Left hindlimb (tissue), 1 donor: ENCODE results near the gene ARHGAP31.

Experiments
- DNase-seq: peaks from one replicate; pipeline ENCODE4 v3.0.0-alpha.2; 2018

ARHGAP31 gene

DNA sequence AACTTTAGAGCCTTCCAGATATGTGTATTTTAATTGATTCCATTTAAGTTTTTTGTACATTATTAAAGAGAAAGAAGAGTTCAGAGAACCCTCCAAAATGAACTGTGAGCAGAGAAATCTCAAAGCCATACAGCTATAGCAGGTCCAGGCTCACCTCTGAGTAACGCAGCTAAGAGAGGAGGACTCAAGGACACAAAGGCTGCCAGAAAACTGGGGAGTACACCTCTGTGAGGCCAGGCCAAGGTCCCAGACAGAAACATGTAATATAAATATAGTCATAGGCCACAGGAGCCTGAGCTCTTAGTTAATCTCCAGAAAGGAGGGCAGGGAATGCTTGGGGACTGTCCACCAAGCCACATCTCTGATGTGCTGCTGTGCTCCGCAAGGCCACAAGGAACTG, 102.7 kb downstream of the ARHGAP31 start:
- no peak for DNase-seq

GRCh38 chr3:119400466-119400865, 106.3 kb downstream of the ARHGAP31 start:
- no peak for DNase-seq

- DNase-seq: no peak
These were observed 106.9 kb downstream of the ARHGAP31 start for GRCh38 chr3:119401069-119401468.

GRCh38 chr3:119401503-119402440, 107.6 kb downstream of the ARHGAP31 start:
- DNase-seq: no peak

- DNase-seq: no peak
These were observed 108.6 kb downstream of the ARHGAP31 start for GRCh38 chr3:119402791-119403190.

DNA sequence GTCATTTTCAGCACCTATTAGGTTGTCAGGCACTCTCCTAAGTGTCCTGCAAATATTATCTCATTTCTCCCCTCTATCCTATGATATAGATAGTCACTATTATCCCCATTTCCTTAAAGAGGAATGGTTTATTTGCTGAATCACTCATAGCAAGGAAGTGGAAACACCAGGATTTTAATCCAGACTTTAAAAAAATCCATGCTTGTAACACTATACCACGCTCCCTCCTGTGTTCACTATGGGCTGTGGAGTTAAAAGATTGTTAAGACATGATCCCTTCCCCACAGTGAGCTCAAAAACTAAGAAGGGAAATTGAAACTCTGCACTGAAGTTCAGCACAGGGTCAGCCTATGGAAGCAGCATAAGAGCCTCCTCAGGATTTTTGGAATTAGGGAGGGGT, 109.0 kb downstream of the ARHGAP31 start:
- DNase-seq: no peak

DNA sequence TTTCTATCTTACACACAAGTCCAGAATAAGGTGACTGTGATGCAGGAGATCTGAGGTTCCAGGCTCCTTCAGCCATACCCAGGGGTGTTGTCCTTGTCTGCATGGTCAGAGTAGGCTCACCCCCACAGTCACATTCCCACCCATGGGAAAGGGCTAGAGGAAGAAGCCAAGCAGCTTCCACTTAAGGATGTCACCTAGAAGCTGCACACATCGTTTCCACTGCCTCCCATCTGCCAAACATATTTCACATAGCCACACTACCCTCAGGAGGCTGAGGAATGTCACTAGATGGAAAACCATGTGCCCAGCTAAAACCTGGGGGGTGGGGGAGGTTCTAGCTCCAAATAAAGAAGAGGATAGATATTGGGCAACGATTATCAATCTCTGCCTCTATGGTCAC, 111.1 kb downstream of the ARHGAP31 start:
- DNase-seq: no peak

- no peak for DNase-seq
These were observed 114.2 kb downstream of the ARHGAP31 start for GRCh38 chr3:119408243-119408950.

DNA sequence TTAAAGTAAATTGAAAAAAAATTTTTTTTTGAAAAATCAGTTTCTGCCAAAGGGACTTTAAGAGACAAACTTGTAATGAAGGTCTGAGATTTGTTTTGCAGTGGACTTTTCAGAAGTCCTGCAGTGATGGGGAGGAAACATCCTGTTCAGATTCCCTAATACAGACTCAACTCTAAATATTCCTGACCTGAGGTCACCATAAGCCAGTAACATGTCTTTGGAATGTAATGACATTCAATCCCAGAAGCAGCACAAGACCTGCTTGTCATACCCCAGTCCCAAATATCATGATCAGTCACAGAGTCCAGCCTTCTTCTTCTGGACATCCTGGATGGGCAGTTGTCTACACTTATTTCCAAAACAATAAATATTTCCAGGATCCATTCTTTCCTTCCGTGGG, 115.7 kb downstream of the ARHGAP31 start:
- DNase-seq: no peak

- no peak for DNase-seq
These were observed 119.6 kb downstream of the ARHGAP31 start for GRCh38 chr3:119413603-119414280.

DNA sequence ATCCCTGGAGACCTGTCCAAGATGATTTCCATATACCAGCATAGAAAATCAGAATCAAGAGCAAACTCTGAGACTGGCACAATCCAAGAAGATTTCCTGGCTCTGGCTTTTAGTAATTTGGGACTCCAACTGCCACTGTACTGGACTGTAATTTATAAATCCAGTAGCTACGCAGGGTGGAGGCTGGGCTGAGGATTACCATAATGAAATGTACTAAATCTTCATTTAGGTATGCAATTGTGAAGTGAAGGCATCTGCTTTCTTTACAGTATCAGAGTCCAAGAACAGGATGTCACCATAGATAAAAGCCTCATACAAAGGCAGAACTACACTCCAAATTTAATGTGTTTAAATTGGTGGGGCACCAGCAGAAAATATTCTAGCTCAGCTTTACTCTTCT, 122.7 kb downstream of the ARHGAP31 start:
- no peak for DNase-seq

DNA sequence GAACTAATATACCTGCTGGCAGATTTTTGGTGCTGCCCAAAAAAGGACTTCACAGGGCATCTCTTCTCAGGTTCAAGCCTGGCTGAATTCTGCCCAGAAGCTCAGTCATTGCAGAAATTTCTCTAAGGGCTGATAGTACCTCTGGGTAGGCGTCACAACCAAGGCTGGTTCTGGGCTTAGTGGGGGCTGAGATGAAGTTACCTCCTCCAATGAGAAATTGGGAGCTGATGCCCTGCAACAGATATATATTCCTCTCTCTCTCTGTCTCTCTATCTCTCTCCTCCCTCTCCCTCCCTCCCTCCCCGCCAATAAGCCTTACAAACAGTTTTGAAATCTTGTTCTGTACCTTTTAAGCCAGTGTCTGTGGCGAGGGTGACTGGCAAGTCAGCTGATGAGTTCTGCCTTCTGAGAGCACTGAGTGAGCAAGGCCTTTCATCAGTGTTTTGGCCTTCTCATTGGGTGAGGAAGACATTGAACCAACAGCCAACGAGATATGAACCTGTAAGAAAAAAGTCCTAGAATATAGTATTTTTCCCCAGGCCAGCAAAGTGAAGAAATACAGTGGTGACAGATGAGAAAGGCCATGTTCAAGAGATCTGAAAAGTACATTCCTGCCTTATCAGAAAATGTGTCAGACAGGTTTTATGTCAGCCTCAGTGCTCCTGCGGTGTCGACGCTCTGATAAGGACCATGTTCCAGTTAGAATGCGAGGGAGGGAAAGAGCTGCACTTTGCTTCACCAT, 123.8 kb downstream of the ARHGAP31 start:
- no peak for DNase-seq

DNA sequence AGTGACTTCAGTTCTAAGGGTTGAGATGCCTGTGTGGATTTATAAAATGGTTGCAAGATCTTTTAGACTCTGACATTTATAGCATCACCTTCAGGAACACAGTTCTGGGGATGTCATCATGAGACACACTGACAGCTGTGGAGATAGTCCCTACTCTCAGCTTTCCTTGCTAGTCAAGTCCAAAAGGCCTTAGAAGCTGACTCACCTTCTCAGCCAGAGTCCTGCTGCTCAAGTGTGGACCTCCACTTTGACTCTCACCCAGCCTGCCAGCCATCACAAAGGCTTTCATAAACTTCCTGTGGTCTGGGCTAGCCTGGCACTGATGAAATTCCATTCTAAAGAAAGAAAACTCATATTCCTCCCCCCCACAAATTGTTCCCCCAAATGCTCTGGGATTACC, 124.5 kb downstream of the ARHGAP31 start:
- no peak for DNase-seq

- DNase-seq: no peak
These were observed 126.0 kb downstream of the ARHGAP31 start for GRCh38 chr3:119420196-119420595.

DNA sequence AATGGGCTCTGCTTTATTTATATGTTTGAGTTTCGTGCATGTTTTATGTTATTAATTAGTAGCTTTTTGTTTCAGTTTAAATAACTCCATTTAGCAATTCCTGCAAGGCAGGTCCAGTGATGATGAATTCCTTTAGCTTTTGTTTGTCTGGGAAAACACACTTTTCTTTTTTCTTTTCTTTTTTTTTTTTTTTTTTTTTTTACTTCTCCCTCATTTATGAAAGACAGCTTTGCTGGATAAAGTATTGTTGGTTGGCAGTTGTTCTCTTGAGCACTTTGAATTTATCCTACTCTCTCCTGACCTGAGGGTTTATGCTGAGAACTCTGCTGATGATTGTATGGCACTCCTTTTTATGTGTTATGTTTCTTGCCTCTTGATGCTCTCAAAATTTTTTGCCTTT, 133.5 kb downstream of the ARHGAP31 start:
- DNase-seq: no peak

GRCh38 chr3:119428538-119428937, 134.4 kb downstream of the ARHGAP31 start:
- DNase-seq: no peak

DNA sequence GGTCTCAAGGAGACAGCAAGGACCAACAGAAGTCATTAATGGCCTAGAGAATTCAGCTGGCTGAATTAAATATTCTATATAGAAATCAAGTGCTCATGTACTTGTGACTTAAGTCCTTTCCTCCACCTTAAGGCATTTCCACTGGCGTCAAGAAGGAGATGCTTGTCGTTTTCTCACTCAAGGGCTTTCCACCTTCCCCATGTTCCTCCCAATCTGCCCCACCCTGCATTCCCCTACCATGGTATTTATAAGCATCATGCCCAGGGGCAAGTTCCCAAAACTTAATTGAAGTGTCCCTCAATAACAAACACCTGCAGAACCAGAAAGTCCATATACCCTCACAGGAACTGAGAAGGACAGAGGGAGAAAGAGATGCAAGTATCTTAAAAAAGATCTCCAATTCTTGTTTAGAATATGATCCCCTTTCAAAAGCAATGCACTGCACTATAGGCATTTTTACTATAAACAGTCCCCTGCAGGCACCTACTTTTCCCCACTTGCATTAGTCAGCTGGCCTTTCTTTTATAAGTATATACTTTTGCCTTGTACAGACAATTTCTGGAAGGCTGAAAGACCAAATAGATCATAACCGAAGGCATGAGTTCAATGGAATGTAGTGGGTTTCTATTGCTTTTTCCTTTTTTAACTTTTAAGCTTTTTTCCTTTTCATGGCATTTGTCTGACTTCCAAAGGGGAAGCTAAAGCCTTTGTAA, 139.6 kb downstream of the ARHGAP31 start:
- DNase-seq: no peak

DNA sequence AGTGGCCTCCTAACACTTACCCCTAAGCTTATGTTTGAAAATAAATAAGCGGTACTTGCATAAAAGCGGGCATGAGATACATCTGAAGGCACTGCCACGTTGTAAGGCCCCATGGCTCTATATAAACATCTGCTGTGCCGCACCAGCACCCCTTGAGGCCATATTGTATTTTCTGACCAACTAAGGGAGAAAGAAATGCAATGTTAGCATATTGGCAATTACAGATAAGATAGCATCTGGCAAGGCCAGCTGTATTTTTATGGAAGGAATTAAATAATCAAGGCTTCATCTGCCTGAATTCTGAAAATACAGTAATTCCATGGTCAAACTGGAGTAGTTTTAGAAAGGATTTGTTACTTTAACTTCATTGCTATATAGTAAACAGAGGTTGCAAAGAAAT, 140.5 kb downstream of the ARHGAP31 start:
- DNase-seq: no peak

- no peak for DNase-seq
These were observed 142.8 kb downstream of the ARHGAP31 start for GRCh38 chr3:119436977-119437376.

DNA sequence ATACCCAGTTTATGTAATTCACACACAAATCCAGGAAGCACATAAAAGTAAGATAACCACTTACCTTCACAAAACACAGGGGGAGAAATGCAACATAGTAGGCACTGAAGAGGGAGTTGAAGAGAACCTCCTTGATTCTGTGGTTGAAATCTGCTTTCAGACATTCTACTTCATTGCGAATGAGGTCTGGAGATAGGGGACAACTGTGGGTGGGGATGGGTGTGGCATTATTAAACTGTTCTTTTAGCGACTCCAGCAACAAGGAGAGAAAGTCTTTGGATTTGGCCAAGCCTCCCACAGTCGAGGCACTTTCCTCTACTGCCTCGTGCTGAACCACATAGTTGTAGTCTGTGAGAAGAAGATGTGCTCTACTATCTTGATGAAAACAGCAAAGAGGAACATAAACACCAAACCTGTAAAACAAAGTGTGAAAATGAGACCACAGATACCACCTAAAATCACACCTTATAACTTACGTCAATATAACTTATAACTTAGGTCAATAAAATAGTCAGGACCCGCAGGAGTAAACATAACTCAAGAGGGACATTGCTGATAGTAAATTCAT, 143.6 kb downstream of the ARHGAP31 start:
- no peak for DNase-seq

- DNase-seq: no peak
These were observed 149.0 kb downstream of the ARHGAP31 start for GRCh38 chr3:119443179-119443578.

- DNase-seq: no peak
These were observed 150.4 kb downstream of the ARHGAP31 start for GRCh38 chr3:119444590-119444989.
